ENCODE data around the gene CD63. TPM values are rescaled to one million over a fixed set of nuclear protein-coding genes. Genes with fewer than 3 reads are reported as not detected.

Gene CD63
- total RNA-seq, 1 experiment from 2014 or later, result 879 TPM

DNA sequence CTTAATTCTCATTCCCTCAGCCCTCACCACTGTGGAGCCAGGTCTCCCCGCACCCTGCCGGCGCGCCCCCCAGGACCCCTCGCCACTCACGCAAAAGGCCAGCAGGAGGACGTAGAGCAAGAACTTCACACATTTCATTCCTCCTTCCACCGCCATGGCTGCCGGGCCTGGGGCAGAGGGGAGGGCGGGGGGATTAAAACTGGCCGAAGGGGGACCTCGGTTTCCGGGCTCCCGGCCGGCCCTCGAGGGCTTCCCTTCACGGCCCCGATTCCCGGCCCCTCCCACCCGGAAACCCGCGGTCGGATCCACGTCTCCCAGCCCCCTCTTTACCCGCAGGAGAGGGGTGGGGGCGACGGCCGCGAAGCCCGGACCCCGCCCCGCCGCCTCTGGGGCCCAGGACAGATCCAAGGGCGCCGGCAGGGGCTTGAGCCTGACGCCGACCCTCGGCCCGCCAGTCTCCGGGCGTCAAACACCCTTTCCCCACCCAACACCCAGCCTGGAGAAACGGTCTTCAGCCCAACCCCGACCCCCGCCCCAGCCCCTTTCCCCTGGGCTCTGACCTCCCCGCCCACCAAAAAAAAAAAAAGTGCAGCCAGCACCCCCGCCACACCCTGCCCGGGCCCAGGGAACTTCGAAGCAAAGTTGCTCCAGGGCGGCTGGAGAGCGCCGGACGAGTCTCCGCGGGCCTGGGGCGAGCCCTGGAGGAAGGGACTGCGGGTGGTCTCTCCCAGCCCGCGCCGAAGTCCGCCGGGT lies 447 bp downstream of the CD63 start:
- in situ Hi-C loops (cut with HindIII; ENCODE audit: low pct_unique_long_range_greater_than_20kb, low sequenced_read_pairs) (no loop called here), intact Hi-C loops (cut with micrococcal nuclease; ENCODE audit: unreplicated experiment) (loop anchor here (5.0 to 10.0 kb wide), 2 partner anchors 199 to 534 kb away; partner anchors contain the start of gene PYM1)
- Histone ChIP-seq H3K4me1 (ENCODE audit: control insufficient read depth, insufficient read depth, low read length) (peaks cover 31% of the 10 kb centered on the region), H3K27ac (ENCODE audit: low read length) (peak overlapping the region; percentile 89), H3K9me3 (ENCODE audit: control insufficient read depth, insufficient read depth, low read depth, low read length) (no peaks in the 10 kb centered on the region), H3K27me3 (ENCODE audit: control insufficient read depth, insufficient read depth, low read length) (no peaks in the 10 kb centered on the region), H3K4me3 (ENCODE audit: low read depth in 2 of 2, low read length in 2 of 2) (peak overlapping the region; percentile 72 to 76), H3K36me3 (ENCODE audit: control insufficient read depth, insufficient read depth, low read length) (peaks cover 10% of the 10 kb centered on the region)
- TF ChIP-seq POLR2AphosphoS5 (IDR thresholded peaks at IDR 0.05; ENCODE audit: low read depth, low read length), result no peak
- TF ChIP-seq SIN3A (IDR thresholded peaks at IDR 0.05; ENCODE audit: borderline replicate concordance, insufficient read depth, low read depth, low read length), result no peak
- TF ChIP-seq, protein P1, sequence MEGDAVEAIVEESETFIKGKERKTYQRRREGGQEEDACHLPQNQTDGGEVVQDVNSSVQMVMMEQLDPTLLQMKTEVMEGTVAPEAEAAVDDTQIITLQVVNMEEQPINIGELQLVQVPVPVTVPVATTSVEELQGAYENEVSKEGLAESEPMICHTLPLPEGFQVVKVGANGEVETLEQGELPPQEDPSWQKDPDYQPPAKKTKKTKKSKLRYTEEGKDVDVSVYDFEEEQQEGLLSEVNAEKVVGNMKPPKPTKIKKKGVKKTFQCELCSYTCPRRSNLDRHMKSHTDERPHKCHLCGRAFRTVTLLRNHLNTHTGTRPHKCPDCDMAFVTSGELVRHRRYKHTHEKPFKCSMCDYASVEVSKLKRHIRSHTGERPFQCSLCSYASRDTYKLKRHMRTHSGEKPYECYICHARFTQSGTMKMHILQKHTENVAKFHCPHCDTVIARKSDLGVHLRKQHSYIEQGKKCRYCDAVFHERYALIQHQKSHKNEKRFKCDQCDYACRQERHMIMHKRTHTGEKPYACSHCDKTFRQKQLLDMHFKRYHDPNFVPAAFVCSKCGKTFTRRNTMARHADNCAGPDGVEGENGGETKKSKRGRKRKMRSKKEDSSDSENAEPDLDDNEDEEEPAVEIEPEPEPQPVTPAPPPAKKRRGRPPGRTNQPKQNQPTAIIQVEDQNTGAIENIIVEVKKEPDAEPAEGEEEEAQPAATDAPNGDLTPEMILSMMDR (IDR thresholded peaks at IDR 0.05), result no peak
- no peak for TF ChIP-seq TCF7L2 (IDR thresholded peaks at IDR 0.05; ENCODE audit: low read depth, low read length)
- TF ChIP-seq, protein P2, sequence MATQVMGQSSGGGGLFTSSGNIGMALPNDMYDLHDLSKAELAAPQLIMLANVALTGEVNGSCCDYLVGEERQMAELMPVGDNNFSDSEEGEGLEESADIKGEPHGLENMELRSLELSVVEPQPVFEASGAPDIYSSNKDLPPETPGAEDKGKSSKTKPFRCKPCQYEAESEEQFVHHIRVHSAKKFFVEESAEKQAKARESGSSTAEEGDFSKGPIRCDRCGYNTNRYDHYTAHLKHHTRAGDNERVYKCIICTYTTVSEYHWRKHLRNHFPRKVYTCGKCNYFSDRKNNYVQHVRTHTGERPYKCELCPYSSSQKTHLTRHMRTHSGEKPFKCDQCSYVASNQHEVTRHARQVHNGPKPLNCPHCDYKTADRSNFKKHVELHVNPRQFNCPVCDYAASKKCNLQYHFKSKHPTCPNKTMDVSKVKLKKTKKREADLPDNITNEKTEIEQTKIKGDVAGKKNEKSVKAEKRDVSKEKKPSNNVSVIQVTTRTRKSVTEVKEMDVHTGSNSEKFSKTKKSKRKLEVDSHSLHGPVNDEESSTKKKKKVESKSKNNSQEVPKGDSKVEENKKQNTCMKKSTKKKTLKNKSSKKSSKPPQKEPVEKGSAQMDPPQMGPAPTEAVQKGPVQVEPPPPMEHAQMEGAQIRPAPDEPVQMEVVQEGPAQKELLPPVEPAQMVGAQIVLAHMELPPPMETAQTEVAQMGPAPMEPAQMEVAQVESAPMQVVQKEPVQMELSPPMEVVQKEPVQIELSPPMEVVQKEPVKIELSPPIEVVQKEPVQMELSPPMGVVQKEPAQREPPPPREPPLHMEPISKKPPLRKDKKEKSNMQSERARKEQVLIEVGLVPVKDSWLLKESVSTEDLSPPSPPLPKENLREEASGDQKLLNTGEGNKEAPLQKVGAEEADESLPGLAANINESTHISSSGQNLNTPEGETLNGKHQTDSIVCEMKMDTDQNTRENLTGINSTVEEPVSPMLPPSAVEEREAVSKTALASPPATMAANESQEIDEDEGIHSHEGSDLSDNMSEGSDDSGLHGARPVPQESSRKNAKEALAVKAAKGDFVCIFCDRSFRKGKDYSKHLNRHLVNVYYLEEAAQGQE (IDR thresholded peaks at IDR 0.05; ENCODE audit: insufficient read depth in 1 of 2, low read depth in 2 of 2, low read length in 1 of 2), result no peak
- peak; percentile 29 for ATAC-seq
- no peak for DNase-seq (ENCODE audit: low read depth, low spot score)
- ChIA-PET CTCF (no interaction called here), POLR2A (interaction anchor here (0.7 kb wide), 1 partner anchor 12 kb away, joined by 3 read pairs; the partner anchor contains the start of gene BLOC1S1)
- no TSS peak for BruUV-seq (replicated peaks)

DNA sequence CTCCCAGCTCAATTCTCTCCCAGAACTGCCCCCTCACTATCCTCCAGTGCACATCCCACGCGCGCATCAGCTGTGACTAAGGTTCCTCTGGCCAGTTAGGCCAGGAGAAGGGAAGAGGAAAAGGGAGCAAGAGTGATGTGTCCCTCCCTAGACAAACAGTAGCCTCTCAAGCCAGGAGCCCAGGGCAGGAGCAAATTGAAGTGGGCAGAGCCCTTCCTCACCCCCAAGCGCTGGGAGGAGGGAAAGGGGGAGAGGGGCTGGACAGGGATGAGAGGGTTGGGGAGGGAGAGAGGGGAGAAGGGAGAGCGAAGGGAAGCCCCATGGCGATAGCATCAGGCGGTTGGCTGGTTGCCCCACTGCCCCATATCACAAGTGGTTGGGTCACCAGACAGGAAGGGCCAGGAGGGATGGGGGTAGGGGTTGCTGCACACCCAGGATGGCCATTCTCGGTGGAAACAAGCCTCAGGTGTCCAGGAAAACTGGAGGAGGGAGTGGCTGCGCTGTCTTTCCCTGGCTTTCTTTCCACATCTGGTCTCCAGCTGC lies 1.1 kb downstream of the CD63 start:
- no TSS peak for BruUV-seq (replicated peaks)

More for the DNA sequence above, 1.1 kb downstream of the CD63 start:
- ATAC-seq (no peak), DNase-seq (ENCODE audit: low read depth, low spot score) (no peak)
- POLR2A ChIA-PET, result no interaction called here
- Histone ChIP-seq H3K27me3 (ENCODE audit: control insufficient read depth, insufficient read depth, low read length) (no peaks in the 10 kb centered on the region), H3K27ac (ENCODE audit: low read length) (peak overlapping the region; percentile 89), H3K36me3 (ENCODE audit: control insufficient read depth, insufficient read depth, low read length) (peaks cover 10% of the 10 kb centered on the region), H3K4me1 (ENCODE audit: control insufficient read depth, insufficient read depth, low read length) (peaks cover 31% of the 10 kb centered on the region), H3K4me3 (ENCODE audit: low read depth in 2 of 2, low read length in 2 of 2) (peak overlapping the region; percentile 72 to 76), H3K9me3 (ENCODE audit: control insufficient read depth, insufficient read depth, low read depth, low read length) (no peaks in the 10 kb centered on the region)
- intact Hi-C loops (cut with micrococcal nuclease; ENCODE audit: unreplicated experiment), result loop anchor here (5.0 to 10.0 kb wide), 2 partner anchors 200 to 533 kb away; partner anchors contain the start of gene PYM1
- in situ Hi-C loops (cut with HindIII; ENCODE audit: low pct_unique_long_range_greater_than_20kb, low sequenced_read_pairs), result no loop called here
- CTCF ChIA-PET, result no interaction called here
- TF ChIP-seq SIN3A (IDR thresholded peaks at IDR 0.05; ENCODE audit: borderline replicate concordance, insufficient read depth, low read depth, low read length), result no peak
